ENCODE measurements around the gene SLC6A16.

SLC6A16 gene

GRCh38 chr19:49264258-49264657, 60.7 kb downstream of the SLC6A16 start:
- no peak for DNase-seq

- DNase-seq, result no peak
Measured at GRCh38 chr19:49261602-49262001, 63.4 kb downstream of the SLC6A16 start.

GRCh38 chr19:49256691-49257090, 68.3 kb downstream of the SLC6A16 start:
- no peak for DNase-seq

- DNase-seq, result no peak
Measured at GRCh38 chr19:49255674-49256073, 69.3 kb downstream of the SLC6A16 start.

GRCh38 chr19:49249933-49250332, 75.1 kb downstream of the SLC6A16 start:
- no peak for DNase-seq

- no peak for DNase-seq
Measured at GRCh38 chr19:49247676-49248075, 77.3 kb downstream of the SLC6A16 start.

GRCh38 chr19:49244256-49244655, 80.7 kb downstream of the SLC6A16 start:
- no peak for DNase-seq

- DNase-seq, result no peak
Measured at GRCh38 chr19:49243726-49244125, 81.3 kb downstream of the SLC6A16 start.

- DNase-seq, result no peak
Measured at GRCh38 chr19:49243129-49243528, 81.9 kb downstream of the SLC6A16 start.

GRCh38 chr19:49241769-49242168, 83.2 kb downstream of the SLC6A16 start:
- DNase-seq, result no peak

All from hematopoietic multipotent progenitor cell treated with erythropoietin and hydrocortisone succinate and interleukin-3 and kit ligand, for 4 days (in vitro differentiated cells).